A549 (cell line): ENCODE data around the gene PLPP4. TPM values are rescaled to one million over a fixed set of nuclear protein-coding genes. Genes with fewer than 3 reads are reported as not detected.
A peak's percentile ranks its signal among the peaks of the same experiment; 100 is the strongest.

ENCODE experiments used
- ATAC-seq, 2 experiments: fragments of 200-7000 bp in 1 of 2; fragments of >200 bp in 1 of 2; cut with Nextera tagmentation in 1 of 2; cut with Tn5 transposase in 1 of 2; 3 replicates each; pipeline versions ENCODE4 v1.8.0 to v1.9.1; 2018 to 2020; ENCODE audit warnings: mild to moderate bottlenecking in 1 of 2, moderate library complexity in 1 of 2
- CTCF ChIA-PET: fragments of 300-600 bp; sonication (Branson Sonifier 250); formaldehyde crosslinking; extraction: SDS; loops from one replicate; lab custom pipeline; 2021; ENCODE audit warnings: antibody characterized with exemption, inconsistent platforms; lab: Yijun Ruan, JAX
- POLR2A ChIA-PET: fragments of 350-600 bp; formaldehyde crosslinking; extraction: SDS; loops from one replicate; lab custom pipeline; 2021; ENCODE audit warnings: antibody characterized with exemption, inconsistent platforms; lab: Yijun Ruan, JAX
- DNase-seq, 2 experiments: peaks; one replicate each; pipeline versions ENCODE4 v3.0.0 to v3.0.0-alpha.2; 2011 to 2016; ENCODE audit warnings: low read depth in 1 of 2, low spot score in 1 of 2
- FAIRE-seq: peaks from 2 replicates; lab custom pipeline; 2011; peaks lifted over from hg19 to GRCh38; lab: Jason Lieb, UNC
- H3K27ac ChIP-seq, 2 experiments: fragments of >200 bp; sonication (Bioruptor Twin); formaldehyde crosslinking; 3 replicates each; pipeline ENCODE4 v1.5.1; 2016 to 2017
- H3K4me1 ChIP-seq: fragments of >200 bp; sonication (Bioruptor Twin); formaldehyde crosslinking; 3 replicates; pipeline ENCODE4 v1.6.1; 2016
- H3K4me2 ChIP-seq: fragments of >200 bp; sonication (Bioruptor Twin); formaldehyde crosslinking; 3 replicates; pipeline ENCODE4 v1.6.1; 2016
- H3K4me3 ChIP-seq: fragments of >200 bp; sonication (Bioruptor Twin); formaldehyde crosslinking; 3 replicates; pipeline ENCODE4 v1.5.1; 2016
- H3K9me3 ChIP-seq: fragments of >200 bp; sonication (Bioruptor Twin); formaldehyde crosslinking; 3 replicates; pipeline ENCODE4 v1.6.1; 2016
- BHLHE40 ChIP-seq: IDR thresholded peaks from 2 replicates; pipeline ENCODE4 v1.6.1; 2012; ENCODE audit warnings: low read depth, low read length, inconsistent platforms
- CHD2 ChIP-seq: fragments of 150-350 bp; IDR thresholded peaks from 2 replicates; pipeline ENCODE4 v1.6.1; 2014; ENCODE audit warnings: low read length; ENCODE audit not compliant: partially characterized antibody
- EHF ChIP-seq: fragments of 250-450 bp; sonication (Bioruptor Pico); IDR thresholded peaks from 2 replicates; pipeline ENCODE4 v1.5.0; 2020; ENCODE audit warnings: mild to moderate bottlenecking
- EHMT2 ChIP-seq: fragments of 200-600 bp; sonication (generic); IDR thresholded peaks from 2 replicates; pipeline ENCODE4 v1.6.1; 2016; ENCODE audit warnings: antibody characterized with exemption, low read depth, mild to moderate bottlenecking, moderate library complexity
- ESRRA ChIP-seq: fragments of 150-350 bp; IDR thresholded peaks from 2 replicates; pipeline ENCODE4 v1.6.1; 2014; ENCODE audit warnings: mild to moderate bottlenecking, low read length, borderline replicate concordance
- FOSB ChIP-seq: fragments of 250-450 bp; sonication (Bioruptor Pico); IDR thresholded peaks from 2 replicates; pipeline ENCODE4 v1.5.0; 2020; ENCODE audit warnings: mild to moderate bottlenecking, moderate library complexity
- GATA3 ChIP-seq: IDR thresholded peaks from 2 replicates; pipeline ENCODE4 v1.6.1; 2012; ENCODE audit warnings: borderline replicate concordance
- HOXB5 ChIP-seq: fragments of 250-450 bp; sonication (Bioruptor Pico); IDR thresholded peaks from 2 replicates; pipeline ENCODE4 v1.5.0; 2020; ENCODE audit warnings: mild to moderate bottlenecking, moderate library complexity
- JUN ChIP-seq, 2 experiments: fragments of >200 bp; sonication (Bioruptor Twin); formaldehyde crosslinking; IDR thresholded peaks; 2 replicates in 1 of 2; 3 replicates in 1 of 2; pipeline ENCODE4 v1.6.1; 2016 to 2017
- KDM5A ChIP-seq: fragments of 200-600 bp; sonication (generic); IDR thresholded peaks from 2 replicates; pipeline ENCODE4 v1.6.1; 2016; ENCODE audit warnings: antibody characterized with exemption, mild to moderate bottlenecking
- PHF8 ChIP-seq: fragments of 200-600 bp; sonication (generic); IDR thresholded peaks from 2 replicates; pipeline ENCODE4 v1.6.1; 2016; ENCODE audit warnings: low read depth, mild to moderate bottlenecking, antibody characterized with exemption, moderate library complexity, borderline replicate concordance
- POLR2A ChIP-seq: IDR thresholded peaks from 2 replicates; pipeline ENCODE4 v1.6.1; 2012; ENCODE audit warnings: mild to moderate bottlenecking, low read length
- RAD21 ChIP-seq, 2 experiments: fragments of >200 bp in 1 of 2; sonication (Bioruptor Twin) in 1 of 2; formaldehyde crosslinking in 1 of 2; IDR thresholded peaks in 1 of 2; conservative IDR thresholded peaks in 1 of 2; 2 replicates in 1 of 2; 3 replicates in 1 of 2; pipeline ENCODE4 v1.6.1; 2012 to 2018; ENCODE audit warnings: inconsistent platforms in 1 of 2
- RARB ChIP-seq: fragments of 250-450 bp; sonication (Bioruptor Pico); IDR thresholded peaks from 2 replicates; pipeline ENCODE4 v1.8.0; 2021; ENCODE audit warnings: mild to moderate bottlenecking, moderate library complexity
- SMC3 ChIP-seq: fragments of >200 bp; sonication (Bioruptor Twin); formaldehyde crosslinking; IDR thresholded peaks from 3 replicates; pipeline ENCODE4 v1.6.1; 2018; ENCODE audit warnings: inconsistent platforms
- SREBF2 ChIP-seq: fragments of 450-650 bp; IDR thresholded peaks from 2 replicates; pipeline ENCODE4 v1.6.1; 2014; ENCODE audit warnings: mild to moderate bottlenecking, moderate library complexity
- TP53 ChIP-seq: fragments of 250-450 bp; sonication (Bioruptor Pico); IDR thresholded peaks from 2 replicates; pipeline ENCODE4 v1.5.0; 2021; ENCODE audit warnings: mild to moderate bottlenecking, moderate library complexity
- WGBS: methylation state at CpG from one replicate; pipeline ENCODE4 v1.1.6; 2017; ENCODE audit errors: missing lambda C conversion rate; 5-methylcytosine and 5-hydroxymethylcytosine counted together
- polyA plus RNA-seq, 4 experiments: library from polyadenylated mRNA; depleted of rRNA in 3 of 4; stranded (reverse); fragments of >200 nt; fragmentation: RNase III in 1 of 4; extraction: RNeasy Plus Mini Kit Qiagen cat#74134 plus additional on column Dnase treatment in 1 of 4; gene quantifications; 2 replicates in 3 of 4; 3 replicates in 1 of 4; pipeline ENCODE4 v1.2.3, GENCODE V29; 2011 to 2017
- TF ChIP-seq, protein P1 (sequence below): fragments of >200 bp; sonication (Bioruptor Twin); formaldehyde crosslinking; IDR thresholded peaks from 2 replicates; pipeline ENCODE4 v1.6.1; 2016
- TF ChIP-seq, protein P2 (sequence below): fragments of >200 bp; sonication (Bioruptor Twin); formaldehyde crosslinking; IDR thresholded peaks from 3 replicates; pipeline ENCODE4 v1.5.1; 2016
- TF ChIP-seq, protein P3 (sequence below): fragments of >200 bp; sonication (Bioruptor Twin); formaldehyde crosslinking; IDR thresholded peaks from 3 replicates; pipeline ENCODE4 v1.6.1; 2016

Gene PLPP4
- polyA plus RNA-seq, 2 of the 4 experiments (the other 2 are of a cell fraction), result not detected

DNA sequence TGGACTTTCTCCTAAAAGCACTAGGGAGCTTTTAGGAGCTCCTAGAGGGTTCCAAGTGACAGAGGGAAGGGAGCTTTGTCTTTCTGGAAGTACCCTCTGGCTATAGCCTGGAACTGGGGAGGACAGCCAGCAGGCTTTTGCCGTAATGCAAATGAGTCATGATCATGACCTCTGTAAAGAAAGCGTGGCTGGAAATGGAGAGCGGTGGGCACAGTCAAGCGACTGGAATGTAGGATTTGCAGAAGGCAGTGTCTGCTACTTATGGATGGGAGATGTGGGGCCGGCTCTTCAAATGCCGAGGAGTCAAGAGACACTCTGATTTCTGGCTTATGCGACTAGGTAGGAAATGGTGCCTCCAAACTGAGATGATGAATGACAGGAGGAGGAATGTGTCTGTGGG, 34.6 kb upstream of the PLPP4 start:
- Histone ChIP-seq H3K4me3 (no peak overlapping the region), H3K4me1 (no peaks in the 10 kb centered on the region), H3K4me2 (no peak overlapping the region), H3K9me3 (no peaks in the 10 kb centered on the region), H3K27ac (no peak overlapping the region)
- ATAC-seq, result 0 out of 6 replicates have a peak, but pooled peaks of 1 of the 2 experiments have one; percentile 59
- ChIA-PET POLR2A (no interaction called here), CTCF (interaction anchor here (0.8 to 2.7 kb wide), 10 partner anchors 10 to 318 kb away, joined by 3 to 12 read pairs (median 4); no protein-coding TSS in a partner anchor)
- WGBS, result 11% methylated on average over 7 of the region's 7 CpGs
- TF ChIP-seq JUN (IDR thresholded peaks at IDR 0.05) (no peak), EHF (CRISPR knock-in tag) (no peak), TP53 (CRISPR knock-in tag) (no peak), CHD2 (no peak), ESRRA (no peak), POLR2A (no peak), EHMT2 (no peak), FOSB (CRISPR knock-in tag) (no peak), BHLHE40 (no peak), RARB (CRISPR knock-in tag) (no peak), SREBF2 (no peak), PHF8 (no peak), KDM5A (no peak)
- TF ChIP-seq, protein P1, sequence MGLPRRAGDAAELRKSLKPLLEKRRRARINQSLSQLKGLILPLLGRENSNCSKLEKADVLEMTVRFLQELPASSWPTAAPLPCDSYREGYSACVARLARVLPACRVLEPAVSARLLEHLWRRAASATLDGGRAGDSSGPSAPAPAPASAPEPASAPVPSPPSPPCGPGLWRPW, result no peak
- TF ChIP-seq, protein P2, sequence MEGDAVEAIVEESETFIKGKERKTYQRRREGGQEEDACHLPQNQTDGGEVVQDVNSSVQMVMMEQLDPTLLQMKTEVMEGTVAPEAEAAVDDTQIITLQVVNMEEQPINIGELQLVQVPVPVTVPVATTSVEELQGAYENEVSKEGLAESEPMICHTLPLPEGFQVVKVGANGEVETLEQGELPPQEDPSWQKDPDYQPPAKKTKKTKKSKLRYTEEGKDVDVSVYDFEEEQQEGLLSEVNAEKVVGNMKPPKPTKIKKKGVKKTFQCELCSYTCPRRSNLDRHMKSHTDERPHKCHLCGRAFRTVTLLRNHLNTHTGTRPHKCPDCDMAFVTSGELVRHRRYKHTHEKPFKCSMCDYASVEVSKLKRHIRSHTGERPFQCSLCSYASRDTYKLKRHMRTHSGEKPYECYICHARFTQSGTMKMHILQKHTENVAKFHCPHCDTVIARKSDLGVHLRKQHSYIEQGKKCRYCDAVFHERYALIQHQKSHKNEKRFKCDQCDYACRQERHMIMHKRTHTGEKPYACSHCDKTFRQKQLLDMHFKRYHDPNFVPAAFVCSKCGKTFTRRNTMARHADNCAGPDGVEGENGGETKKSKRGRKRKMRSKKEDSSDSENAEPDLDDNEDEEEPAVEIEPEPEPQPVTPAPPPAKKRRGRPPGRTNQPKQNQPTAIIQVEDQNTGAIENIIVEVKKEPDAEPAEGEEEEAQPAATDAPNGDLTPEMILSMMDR, result no peak
- no peak for DNase-seq
- FAIRE-seq, result no peak

DNA sequence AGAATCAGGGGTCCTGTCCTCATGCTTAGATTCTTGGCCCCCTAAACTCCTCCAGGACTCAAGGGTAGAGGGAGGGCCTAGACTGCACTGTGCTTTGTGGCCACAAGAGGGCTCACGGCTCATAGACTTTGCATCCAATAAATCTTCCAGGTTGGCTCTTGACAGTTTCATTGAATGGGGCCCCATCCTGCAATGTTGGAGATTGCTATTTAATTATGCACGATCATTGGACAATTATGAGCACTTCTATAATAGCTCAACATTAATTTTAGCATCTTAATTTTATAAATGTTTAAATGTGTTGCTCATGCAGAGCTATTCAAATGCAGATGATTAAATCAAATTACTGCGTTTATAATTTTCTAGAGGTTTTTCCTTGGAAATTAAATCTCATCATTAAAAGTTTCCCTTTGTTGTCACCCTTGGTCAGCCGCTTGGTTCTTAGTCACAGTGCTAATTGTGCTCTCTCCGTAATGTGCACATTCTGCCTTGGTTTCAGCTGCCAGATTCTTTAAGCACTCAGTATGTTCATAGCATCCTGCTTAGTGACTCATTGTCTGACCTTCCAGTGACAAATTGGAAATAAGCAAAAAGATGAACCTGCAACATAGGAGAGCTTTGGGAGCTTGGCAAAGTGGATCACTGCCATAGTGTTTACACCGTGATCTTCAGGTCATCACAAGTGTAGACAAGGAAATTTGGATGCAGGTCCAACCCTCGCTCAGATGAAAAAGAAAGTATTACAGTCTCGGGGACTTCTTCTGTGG, 33.4 kb upstream of the PLPP4 start:
- DNase-seq (peak; percentile 36 to 54), FAIRE-seq (no peak), ATAC-seq (peak; percentile 59 to 84; a peak in 5 of 6 replicates)
- WGBS, result 15% methylated on average over 8 of the region's 8 CpGs
- ChIA-PET POLR2A (no interaction called here), CTCF (interaction anchor here (0.6 to 2.7 kb wide), 13 partner anchors 11 to 1147 kb away, joined by 3 to 12 read pairs (median 4); no protein-coding TSS in a partner anchor)
- TF ChIP-seq, protein P3, sequence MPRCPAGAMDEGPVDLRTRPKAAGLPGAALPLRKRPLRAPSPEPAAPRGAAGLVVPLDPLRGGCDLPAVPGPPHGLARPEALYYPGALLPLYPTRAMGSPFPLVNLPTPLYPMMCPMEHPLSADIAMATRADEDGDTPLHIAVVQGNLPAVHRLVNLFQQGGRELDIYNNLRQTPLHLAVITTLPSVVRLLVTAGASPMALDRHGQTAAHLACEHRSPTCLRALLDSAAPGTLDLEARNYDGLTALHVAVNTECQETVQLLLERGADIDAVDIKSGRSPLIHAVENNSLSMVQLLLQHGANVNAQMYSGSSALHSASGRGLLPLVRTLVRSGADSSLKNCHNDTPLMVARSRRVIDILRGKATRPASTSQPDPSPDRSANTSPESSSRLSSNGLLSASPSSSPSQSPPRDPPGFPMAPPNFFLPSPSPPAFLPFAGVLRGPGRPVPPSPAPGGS, result no peak
- TF ChIP-seq HOXB5 (CRISPR knock-in tag), result peak; percentile 88
- TF ChIP-seq GATA3, result no peak
- TF ChIP-seq RAD21 (conservative IDR thresholded peaks at IDR 0.05 in 1 of 2, IDR thresholded peaks at IDR 0.05 in 1 of 2), result peak; percentile 43 to 63; a peak in 4 of 5 replicates
- TF ChIP-seq SMC3, result peak; percentile 32; the same call in 1 of the 3 replicates
- TF ChIP-seq, protein P2, result peak; percentile 46
- TF ChIP-seq JUN (IDR thresholded peaks at IDR 0.05), result no peak
- Histone ChIP-seq H3K27ac (no peak overlapping the region), H3K9me3 (no peaks in the 10 kb centered on the region), H3K4me2 (no peak overlapping the region), H3K4me1 (no peaks in the 10 kb centered on the region), H3K4me3 (no peak overlapping the region)
